GM19438 (cell line): ENCODE results near the gene CORO1C.
"Not testable (repeated sequence)": the region's sequence is repeated elsewhere in the genome, so short reads cannot be mapped to it uniquely, and the experiment has no call there.

Experiments used
- ATAC-seq: cut with Tn5 transposase; IDR thresholded peaks from one replicate; pipeline ENCODE4 v1.9.1; 2021; ENCODE audit warnings: low read depth; ENCODE audit not compliant: unreplicated experiment

The CORO1C gene

DNA sequence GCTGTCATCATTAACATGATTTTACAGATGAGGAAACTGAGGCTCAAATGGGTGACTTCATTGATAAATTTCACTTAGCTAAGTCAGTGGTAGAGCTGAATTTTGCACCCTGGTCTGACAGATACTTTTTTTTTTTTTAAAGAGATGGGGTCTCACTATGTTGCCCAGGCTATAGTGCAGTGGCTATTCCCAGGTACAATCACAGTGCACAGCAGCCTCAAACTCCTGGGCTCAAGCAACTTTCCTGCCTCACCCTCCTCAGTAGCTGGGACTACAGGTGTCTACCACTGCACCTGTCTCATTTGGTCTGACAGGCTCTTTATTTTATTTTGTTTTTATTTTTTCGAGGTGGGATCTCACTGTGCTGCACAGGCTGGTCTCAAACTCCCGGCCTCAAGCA lies 24.2 kb upstream of the CORO1C start:
- ATAC-seq, result no peak

DNA sequence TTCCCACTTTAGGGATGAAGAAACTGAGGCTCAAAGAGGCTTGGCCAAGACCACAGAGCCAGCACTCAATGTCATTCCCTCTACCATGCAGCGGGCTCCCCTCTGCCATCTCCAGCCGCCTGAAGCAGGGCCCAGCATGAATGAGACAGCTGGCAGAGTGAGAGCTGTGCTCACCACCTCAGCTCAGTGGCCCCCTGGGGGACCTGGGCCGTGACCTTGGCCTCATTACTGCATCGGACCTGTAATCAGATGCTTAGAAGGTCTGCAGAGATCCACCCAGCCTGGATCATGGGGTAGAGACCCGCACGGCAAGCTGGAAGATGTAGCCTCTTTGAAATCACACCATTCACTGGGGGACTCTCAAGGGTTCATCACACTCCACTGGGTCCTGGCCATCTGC lies 22.7 kb upstream of the CORO1C start:
- no peak for ATAC-seq

DNA sequence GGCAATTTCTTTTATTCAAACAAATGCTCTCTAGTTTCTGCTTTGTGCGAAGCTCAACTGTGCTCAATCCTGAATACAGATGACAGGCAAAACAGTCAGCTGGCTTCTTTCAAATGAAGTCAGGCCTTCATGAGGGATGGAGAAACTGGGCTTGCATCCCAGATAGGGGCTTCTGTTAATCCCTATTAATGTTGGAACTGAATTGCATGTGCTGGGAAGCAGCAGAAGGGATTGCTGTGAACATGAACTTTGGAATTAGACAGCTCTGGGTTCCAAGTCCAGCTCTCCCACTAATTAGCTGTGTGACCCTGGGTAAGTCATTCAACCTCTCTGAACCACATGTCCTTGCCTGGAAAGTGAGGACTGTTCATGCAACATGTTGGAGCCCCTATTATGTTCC lies 21.1 kb upstream of the CORO1C start:
- ATAC-seq, result no peak

DNA sequence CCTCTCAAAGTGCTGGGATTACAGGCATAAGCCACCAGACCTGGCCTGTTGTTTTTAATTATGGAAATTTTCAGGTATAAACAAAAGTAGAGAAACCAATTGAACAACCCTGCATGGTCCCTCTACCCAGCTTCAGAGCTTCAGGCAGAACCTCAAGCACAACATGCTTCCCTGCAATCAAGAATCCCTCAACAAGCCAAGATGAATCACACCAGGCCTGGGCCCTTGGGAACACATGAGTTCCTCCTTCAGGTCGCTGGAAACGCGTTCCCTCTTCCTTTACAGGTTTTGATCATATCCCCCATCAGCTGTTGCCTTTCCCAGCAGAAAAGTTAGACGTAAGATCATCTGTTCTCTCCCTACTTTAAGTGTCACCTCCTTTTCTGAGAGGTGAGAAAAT lies 20.5 kb upstream of the CORO1C start:
- ATAC-seq, result no peak

DNA sequence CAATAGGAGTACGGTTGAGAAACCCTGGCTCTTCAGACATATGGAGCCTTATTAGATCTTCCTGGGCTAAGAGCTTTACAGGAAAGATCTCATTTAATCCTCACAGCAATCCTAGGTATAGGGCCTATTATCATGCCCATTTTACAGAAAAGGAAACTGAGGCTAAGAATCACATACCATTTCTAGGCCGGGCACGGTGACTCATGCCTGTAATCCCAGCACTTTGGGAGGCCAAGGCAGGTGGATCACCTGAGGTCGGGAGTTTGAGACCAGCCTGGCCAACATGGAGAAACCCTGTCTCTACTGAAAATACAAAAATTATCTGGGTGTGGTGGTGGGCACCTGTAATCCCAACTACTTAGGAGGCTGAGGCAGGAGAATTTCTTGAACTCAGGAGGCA lies 19.7 kb upstream of the CORO1C start:
- not testable (repeated sequence) for ATAC-seq

DNA sequence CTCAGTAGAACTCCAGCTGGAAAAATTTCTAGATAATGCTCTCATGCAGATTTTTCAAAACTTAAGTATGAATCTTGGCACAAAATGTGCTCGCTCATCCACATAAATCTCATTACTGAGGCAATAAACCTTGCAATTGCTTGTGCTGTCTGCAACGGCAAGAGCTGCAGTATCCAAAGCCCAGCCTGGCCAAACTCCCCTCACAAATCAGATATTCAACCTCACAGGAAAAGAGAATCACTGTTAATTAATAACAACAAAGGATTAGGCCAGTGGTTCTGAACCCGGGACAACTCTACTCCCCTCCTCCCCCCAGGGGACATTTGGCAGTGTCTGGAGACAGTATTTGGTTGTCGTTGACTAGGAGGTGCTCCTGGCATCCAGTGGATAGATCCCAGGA lies 19.2 kb upstream of the CORO1C start:
- no peak for ATAC-seq

DNA sequence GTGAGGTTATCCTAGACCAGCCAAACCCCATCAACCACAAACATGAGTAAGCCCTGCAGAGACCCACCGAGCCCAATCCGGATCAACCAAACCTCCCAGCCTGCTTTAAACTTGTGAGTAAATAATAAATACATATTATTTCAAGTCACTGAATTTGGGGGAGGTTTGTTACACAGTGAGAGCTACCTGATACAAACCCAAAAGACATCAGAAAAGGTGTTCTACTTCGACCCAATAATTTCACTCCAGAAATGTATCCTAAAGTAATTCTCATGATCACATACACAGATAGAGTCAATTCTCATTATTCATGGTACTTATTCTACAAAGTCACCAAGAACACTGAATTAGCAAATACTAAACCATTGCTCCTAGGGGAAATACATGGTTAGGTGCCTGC lies 16.2 kb upstream of the CORO1C start:
- no peak for ATAC-seq

DNA sequence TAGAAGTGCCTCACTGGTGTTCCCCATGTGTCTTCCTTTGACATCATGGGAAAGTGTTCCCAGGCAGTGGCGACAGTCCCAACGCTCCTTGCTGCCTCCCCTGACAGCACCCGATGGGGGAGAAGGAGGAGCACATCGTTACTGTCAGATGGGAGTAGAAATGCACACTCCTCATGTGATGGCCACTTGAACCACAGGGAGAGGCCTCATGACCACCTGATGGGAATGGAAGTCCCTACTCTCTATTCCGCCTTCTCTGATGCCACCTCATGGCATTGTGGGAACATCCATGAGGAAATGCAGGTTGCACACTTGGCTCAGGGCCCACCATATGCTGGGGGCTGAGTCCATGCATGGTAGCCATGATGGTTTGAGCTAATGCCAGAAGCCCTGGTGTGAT lies 14.3 kb upstream of the CORO1C start:
- no peak for ATAC-seq

DNA sequence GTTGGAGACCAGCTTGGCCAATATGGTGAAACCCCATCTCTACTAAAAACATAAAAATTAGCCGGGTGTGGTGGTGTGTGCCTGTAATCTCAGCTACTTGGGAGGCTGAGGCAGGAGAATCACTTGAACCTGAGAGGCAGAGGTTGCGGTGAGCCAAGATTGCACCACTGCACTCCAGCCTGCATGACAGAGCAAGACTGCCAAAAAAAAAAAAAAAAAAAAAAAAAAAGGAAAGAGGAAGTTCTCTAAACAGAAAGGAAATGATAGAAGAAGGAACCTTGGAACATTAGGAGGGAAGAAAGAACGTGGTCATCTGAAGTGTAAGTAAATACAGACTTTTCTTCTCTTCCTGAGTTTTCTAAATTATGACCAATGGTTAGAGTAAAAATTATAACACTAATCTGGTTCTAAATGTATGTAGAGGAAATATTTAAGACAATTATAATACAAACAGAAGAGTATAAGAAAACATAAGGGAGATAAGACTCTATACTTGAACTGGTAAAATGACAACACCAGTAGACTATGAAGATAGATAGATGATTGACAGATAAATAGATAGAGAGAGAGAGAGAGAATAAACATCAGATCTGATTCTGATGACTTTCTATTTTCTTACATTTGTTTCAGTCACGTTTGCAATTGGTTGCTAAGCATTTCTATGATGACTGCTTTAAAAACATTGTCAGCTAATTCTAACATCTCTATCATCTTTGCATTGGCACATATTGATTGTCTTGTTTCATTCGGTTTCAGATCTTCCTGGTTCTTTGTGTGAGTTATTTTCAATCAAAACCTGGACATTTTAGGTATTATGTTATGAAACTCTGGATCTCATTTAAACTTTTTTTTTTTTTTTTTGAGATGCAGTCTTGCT lies 12.9 kb upstream of the CORO1C start:
- no peak for ATAC-seq

DNA sequence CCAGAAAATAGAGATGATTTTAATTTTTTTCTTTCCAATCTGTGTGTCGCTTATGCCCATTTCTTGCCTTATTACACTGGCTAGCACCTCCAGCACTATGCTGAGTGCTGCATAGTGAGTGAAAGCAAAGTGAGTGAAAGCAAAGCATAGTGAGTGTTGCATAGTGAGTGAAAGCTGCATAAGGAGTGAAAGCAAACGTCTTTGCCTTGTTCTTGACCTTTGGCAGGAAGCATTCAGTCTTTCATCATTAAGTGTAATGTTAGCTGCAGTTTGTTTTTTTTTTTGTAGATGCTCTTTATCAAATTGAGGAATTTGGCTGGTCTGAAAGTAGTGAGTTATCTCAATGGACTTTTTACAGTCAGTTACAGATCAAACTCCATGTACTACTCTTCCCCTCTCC lies 6.9 kb upstream of the CORO1C start:
- no peak for ATAC-seq

DNA sequence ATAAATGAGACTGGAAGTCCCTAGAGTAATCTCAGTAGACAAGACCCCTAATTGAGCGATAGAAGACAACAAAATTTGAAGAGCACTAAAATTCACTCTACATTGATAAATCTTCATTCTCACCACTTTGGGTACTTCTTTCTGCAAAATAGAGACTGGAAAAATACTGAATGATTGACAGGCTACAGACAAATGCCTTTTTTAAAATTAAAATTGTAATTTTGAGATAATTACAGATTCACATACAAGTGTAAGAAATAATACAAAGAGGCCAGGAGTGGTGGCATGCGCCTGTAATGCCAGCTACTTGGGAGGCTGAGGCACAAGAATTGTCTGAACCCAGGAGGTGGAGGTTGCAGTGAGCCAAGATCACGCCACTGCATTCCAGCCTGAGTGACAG lies 4.5 kb upstream of the CORO1C start:
- no peak for ATAC-seq

DNA sequence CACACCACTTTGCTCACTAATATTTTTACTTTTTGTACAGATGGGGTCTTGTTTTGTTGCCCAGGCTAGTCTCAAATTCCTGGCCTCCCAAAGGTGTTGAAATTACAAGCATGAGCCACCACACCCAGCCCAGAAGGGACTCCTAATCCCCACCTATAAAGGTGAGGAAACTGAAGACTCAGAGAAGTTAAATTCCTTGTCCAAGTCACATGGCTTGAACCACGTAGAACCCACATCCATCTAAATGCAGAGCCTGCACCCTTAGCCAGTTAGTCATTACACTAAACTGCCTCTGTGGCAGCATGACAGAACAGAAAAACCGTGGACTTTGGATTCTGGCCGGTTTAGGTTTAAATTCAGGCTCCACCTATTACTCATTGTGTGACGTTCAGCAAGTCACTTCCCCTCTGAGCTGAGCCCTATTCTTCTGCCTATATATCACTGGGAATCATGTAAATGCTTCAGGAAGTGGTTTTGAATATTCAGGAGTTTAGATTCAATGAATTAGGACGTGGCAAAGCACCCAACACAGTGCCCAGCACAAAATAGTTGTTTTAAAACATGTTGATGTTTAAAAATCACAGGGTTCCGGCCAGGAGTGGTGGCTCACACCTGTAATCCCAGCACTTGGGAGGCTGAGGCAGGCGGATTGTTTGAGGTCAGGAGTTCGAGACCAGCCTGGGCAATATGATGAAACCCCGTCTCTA lies 3.0 kb upstream of the CORO1C start:
- ATAC-seq, result no peak

DNA sequence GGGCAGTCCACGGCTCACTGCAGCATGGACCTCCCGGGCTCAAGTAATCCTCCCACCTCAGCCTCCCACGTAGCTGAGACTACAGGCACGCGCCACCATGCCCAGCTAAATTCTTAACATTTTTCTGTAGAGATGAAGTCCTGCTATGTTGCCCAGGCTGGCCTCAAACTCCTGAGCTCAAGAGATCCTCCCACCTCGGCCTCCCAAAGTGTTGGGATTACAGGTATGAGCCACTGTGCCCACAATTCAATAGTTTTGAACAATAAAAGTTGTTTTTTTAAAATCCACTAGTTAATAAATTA lies 1.9 kb upstream of the CORO1C start:
- ATAC-seq, result not testable (repeated sequence)

DNA sequence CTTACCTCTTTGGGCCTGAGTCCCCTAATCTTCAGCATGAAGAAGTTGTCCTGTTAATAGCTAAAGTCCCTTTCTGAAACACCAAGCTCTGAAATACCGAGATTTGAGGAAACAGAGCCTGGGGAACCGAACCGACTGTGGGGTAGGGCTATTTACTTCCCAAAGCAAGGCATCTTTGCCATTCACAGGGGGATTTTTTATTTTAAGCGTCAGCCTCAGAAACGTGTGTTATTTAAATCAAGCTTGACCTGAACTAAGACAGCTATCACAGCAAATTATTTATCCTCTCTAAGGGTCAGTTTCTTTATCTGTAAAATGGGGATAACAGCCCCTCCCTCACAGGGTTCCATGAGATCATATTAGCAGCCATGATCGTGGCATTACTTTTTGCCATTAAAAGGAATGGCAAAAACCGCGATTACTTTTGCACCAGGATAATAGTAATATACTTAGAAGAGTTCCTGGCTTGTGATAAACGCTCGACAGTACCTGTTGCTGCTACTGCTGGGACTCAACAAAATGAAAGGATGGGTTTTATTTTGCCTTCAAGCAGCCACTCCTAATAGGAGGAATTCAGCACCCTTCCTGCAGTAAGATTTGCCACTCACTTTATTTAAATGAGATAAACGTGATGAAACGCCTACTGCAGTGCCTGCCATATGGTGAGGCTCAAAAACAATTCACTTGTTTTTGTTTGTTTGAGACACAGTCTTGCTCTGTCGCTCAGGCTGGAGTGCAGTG lies 1.3 kb upstream of the CORO1C start:
- ATAC-seq, result no peak

DNA sequence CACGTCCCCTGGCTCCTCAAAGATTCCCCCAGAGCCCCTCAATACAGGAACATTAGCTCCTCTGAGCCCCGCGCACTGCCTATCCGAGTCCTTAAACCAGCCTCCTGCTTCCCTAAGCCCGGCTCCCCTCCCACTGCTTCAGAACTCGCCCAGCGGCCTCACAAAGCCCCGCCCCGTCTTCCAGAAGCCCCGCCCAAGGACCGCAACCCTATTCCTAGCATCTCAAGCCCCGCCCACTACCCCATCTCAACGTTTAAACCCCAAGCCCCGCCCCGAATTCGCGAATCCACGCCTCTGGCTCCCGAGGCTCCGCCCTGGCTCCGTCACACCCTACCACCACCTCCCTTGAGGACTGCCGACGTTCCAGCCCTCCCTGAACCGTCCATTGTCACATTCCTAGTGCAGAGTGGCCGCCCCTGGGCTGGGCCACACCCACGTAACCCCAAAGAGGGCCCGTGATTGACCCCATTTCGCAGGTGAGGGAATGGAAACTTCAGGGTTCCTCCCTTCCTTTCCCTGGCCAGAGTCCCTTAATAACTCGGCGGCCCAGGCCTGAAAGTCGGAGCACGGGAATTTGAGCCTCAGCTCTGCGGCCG lies 646 bp upstream of the CORO1C start:
- ATAC-seq, result peak; percentile 49

DNA sequence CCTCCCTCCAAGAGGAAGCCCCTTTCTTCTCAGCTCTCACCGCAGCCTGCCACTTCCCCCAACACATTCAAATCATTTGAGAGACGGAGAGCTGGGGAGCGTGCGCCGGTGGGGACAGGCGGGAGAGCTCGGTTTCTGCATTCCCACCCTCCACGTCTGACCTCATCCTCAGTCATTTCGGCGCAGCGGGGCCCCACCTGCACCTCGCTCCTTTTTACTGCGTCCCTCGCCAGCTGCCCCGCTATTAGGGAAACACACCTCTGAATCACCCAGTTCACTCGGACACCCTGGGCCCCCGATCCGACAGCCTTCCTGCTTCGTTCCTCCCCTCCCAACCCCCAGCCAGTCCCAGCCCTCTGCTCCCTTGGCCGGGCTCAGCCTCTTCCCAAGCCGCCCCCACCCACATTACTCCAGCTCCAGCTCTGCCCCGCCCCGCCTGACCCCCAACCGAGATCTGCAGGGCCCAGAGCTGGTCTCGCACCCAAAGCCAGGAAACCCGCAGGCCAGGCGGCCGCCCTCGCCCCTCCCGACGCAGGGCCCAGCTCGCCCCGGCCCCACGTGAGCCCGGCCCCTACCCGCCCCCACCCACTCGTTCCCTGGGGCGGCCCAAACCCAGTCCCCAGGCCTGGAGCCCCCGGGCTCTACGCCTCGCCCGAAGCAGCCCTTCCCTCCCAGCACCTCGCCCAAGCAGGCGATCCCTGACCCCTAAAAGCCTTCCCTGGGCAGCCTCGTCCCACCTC lies 783 bp downstream of the CORO1C start:
- ATAC-seq, result no peak

DNA sequence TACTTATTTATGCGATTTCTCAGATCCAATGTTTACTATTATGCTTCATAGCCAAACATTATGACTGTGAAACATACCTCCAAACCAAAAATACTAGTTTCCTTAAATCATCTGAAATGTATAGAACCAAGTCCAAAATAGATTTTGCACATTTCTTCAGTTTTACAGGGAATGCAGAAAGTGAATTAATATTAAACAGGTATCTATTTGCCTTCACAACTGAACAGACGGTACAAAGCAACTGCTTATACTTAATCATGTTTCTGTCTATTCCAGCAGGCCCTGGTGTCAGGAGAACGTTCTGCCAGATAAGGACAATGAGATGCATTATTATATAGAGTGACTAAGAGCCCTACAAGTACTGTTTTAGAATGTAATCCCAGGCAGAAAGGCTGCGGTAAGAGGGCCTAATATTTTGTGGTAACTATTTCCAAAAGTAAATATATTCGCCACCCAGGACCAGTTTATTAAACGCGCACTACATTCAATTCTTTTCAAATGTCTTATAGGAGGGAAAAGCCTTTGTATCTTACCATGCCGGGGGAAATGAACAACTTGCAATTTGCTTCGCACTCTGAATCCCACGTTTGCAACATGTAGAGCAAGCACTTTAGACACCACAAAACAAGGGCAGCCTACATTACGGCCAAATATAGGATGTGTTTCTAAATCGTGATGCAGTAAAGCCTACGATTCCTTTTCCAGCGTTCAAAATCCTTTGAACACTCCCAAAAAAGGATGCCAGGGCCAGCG lies 1.5 kb downstream of the CORO1C start:
- ATAC-seq, result no peak

DNA sequence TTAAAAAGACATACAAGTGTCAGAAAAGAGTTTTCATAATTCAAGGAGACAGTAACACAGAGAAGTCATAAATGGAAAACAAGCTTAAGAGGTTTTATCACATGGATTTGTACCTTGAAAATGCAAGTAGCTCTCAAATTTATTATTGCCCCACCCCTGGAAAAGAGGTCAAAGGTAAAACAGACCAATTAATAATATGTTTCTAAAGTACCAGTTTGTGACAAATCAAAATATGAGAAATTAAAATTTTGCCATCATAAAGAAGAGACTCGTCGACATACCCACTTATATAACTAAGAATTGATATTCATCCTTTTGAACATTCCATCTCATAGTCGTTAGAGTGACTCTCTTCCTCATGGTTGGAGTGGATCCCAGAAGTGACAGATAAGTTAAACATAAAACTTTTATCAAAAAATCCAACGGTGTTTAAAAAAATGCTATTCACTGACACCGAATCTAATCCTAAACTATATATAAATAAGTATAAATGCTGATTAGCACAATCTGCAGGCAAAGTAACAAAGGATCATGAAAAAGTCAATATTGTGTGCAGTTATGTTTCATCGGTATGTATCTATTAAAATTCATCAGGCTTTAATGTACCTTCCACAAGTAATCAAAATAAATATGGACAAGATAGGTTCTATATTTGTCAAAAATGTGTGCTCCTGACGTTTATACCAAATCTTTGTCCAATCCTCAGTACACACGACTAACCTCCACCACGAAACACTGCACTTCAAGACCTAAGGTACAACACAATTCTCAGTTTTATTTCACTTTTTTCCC lies 2.3 kb downstream of the CORO1C start:
- ATAC-seq, result no peak
